G401 (cell line): ENCODE measurements around the gene EEPD1. TPM values are rescaled to one million over a fixed set of nuclear protein-coding genes. Genes with fewer than 3 reads are reported as not detected.
"Not testable (repeated sequence)": the region's sequence is repeated elsewhere in the genome, so short reads cannot be mapped to it uniquely, and the experiment has no call there.

Experiments used
- DNase-seq: peaks from one replicate; pipeline ENCODE4 v3.0.0-alpha.2; 2015; ENCODE audit warnings: low spot score
- in situ Hi-C: cut with HindIII; loops from 2 replicates; pipeline ENCODE4 v1.10.0; 2016; ENCODE audit warnings: low sequenced_read_pairs, mixed read lengths
- total RNA-seq: library from RNA; depleted of rRNA; stranded (reverse); fragments of >200 nt; shearing (Covaris generic); gene quantifications from 2 replicates; pipeline ENCODE4 v1.2.3, GENCODE V29; 2014; rRNA removed

Gene EEPD1
- total RNA-seq, result 15.5 and 32.6 TPM in 2 replicates

- peak; percentile 99 for DNase-seq
- in situ Hi-C loops, result no loop called here
These were observed at the start of gene EEPD1 for GRCh38 chr7:36152756-36153570. Gene EEPD1, plus strand, starts transcription at chr7:36153254. Its CDS starts 1,071 bp downstream, at chr7:36154325.

- in situ Hi-C loops, result no loop called here
These were observed 49.1 kb upstream of the EEPD1 start for GRCh38 chr7:36103837-36104561.

GRCh38 chr7:36106972-36107908, 45.8 kb upstream of the EEPD1 start:
- in situ Hi-C loops, DNase-seq: not testable (repeated sequence)

More at GRCh38 chr7:36103837-36104561, 49.1 kb upstream of the EEPD1 start:
- no peak for DNase-seq

- in situ Hi-C loops, result no loop called here
- no peak for DNase-seq
These were observed 45.0 kb upstream of the EEPD1 start for GRCh38 chr7:36107926-36108631.

GRCh38 chr7:36109013-36109627, 43.9 kb upstream of the EEPD1 start:
- in situ Hi-C loops, result no loop called here
- no peak for DNase-seq

GRCh38 chr7:36110584-36110983, 42.5 kb upstream of the EEPD1 start:
- no peak for DNase-seq
- in situ Hi-C loops, result no loop called here

GRCh38 chr7:36112969-36113368, 40.1 kb upstream of the EEPD1 start:
- in situ Hi-C loops, result no loop called here

GRCh38 chr7:36114355-36114754, 38.7 kb upstream of the EEPD1 start:
- in situ Hi-C loops, result no loop called here
- no peak for DNase-seq

More at GRCh38 chr7:36112969-36113368, 40.1 kb upstream of the EEPD1 start:
- no peak for DNase-seq

GRCh38 chr7:36115448-36116321, 37.4 kb upstream of the EEPD1 start:
- in situ Hi-C loops, result no loop called here

GRCh38 chr7:36116347-36117202, 36.5 kb upstream of the EEPD1 start:
- DNase-seq, result no peak

More at GRCh38 chr7:36115448-36116321, 37.4 kb upstream of the EEPD1 start:
- DNase-seq, result no peak

GRCh38 chr7:36117203-36117840, 35.7 kb upstream of the EEPD1 start:
- no peak for DNase-seq
- in situ Hi-C loops, result no loop called here

More at GRCh38 chr7:36116347-36117202, 36.5 kb upstream of the EEPD1 start:
- in situ Hi-C loops, result no loop called here

GRCh38 chr7:36118344-36118743, 34.7 kb upstream of the EEPD1 start:
- in situ Hi-C loops, result no loop called here
- DNase-seq, result no peak

- in situ Hi-C loops, result no loop called here
These were observed 33.9 kb upstream of the EEPD1 start for GRCh38 chr7:36119005-36119706.

GRCh38 chr7:36119983-36120646, 32.9 kb upstream of the EEPD1 start:
- DNase-seq, in situ Hi-C loops: not testable (repeated sequence)

More at GRCh38 chr7:36119005-36119706, 33.9 kb upstream of the EEPD1 start:
- DNase-seq, result no peak

- in situ Hi-C loops, DNase-seq: not testable (repeated sequence)
These were observed 27.4 kb upstream of the EEPD1 start for GRCh38 chr7:36125630-36126029.
